ENCODE data around the gene TMEM178A.

Gene TMEM178A

DNA sequence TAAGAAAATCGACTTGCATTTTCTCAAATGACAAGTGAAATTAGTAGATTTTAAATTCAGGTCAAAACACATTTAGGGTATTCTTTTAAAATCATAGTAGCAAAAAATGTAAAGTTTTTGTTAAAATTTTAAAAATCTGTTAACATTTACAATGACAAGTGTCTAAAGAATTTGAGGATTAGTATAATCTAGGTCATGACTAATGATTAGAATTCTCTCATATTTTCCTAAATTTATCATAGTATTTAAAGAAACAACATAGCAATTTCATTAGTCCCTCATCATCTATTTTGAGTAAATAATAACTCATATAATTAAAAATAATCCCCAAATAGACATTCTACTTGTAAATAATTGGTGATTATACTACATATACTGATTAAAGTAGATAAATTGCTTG, 89.7 kb downstream of the TMEM178A start:
- DNase-seq (ENCODE audit: low read depth) = no peak
- TF ChIP-seq, protein P1, sequence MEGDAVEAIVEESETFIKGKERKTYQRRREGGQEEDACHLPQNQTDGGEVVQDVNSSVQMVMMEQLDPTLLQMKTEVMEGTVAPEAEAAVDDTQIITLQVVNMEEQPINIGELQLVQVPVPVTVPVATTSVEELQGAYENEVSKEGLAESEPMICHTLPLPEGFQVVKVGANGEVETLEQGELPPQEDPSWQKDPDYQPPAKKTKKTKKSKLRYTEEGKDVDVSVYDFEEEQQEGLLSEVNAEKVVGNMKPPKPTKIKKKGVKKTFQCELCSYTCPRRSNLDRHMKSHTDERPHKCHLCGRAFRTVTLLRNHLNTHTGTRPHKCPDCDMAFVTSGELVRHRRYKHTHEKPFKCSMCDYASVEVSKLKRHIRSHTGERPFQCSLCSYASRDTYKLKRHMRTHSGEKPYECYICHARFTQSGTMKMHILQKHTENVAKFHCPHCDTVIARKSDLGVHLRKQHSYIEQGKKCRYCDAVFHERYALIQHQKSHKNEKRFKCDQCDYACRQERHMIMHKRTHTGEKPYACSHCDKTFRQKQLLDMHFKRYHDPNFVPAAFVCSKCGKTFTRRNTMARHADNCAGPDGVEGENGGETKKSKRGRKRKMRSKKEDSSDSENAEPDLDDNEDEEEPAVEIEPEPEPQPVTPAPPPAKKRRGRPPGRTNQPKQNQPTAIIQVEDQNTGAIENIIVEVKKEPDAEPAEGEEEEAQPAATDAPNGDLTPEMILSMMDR (conservative IDR thresholded peaks at IDR 0.05; ENCODE audit: control insufficient read depth, insufficient read depth, low read depth, low read length) = no peak
- H3K4me3 ChIP-seq (ENCODE audit: control insufficient read depth, low read depth, low read length) = no peak overlapping the region

DNA sequence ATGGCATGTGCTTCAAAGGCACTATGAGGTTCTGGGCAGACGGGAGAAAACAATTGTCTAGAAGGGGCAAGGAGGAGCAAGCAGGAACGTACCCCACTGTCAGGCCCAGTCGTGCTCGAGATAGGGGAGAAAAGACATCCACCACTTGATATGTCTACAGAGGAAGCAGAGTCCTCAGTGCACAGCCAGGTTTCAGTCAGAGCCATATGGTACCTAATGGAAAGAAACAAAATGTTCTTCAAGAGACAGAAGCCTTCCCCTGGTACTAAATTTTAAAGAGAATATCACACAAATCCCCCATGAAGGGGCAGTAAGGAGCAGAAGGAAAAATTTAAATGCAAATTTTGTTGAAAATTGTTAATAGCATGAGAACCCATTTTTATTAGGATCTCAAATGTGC, 91.4 kb downstream of the TMEM178A start:
- H3K4me3 ChIP-seq (ENCODE audit: control insufficient read depth, low read depth, low read length) = no peak overlapping the region
- DNase-seq (ENCODE audit: low read depth) = no peak
- TF ChIP-seq, protein P1 (conservative IDR thresholded peaks at IDR 0.05; ENCODE audit: control insufficient read depth, insufficient read depth, low read depth, low read length) = no peak

DNA sequence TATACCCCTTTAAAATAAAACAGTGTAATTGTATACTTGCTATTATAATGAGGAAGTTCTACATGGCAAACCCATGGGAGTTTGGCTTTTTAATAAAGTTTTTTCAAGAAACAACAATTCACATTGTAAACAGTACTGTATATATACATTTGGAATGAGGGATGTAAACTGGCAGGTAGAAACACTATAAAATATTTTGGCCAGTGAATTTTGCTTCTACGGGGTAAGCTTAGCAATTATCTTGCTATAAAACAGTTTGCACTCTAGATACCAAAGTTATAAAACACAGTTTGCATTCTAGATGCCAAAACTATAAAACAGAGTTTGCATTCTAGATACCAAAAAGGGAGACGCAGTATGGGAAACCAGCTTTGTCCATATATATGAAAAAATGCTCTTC, 96.7 kb downstream of the TMEM178A start:
- DNase-seq (ENCODE audit: low read depth) = no peak
- TF ChIP-seq, protein P1 (conservative IDR thresholded peaks at IDR 0.05; ENCODE audit: control insufficient read depth, insufficient read depth, low read depth, low read length) = no peak
- no peak overlapping the region for H3K4me3 ChIP-seq (ENCODE audit: control insufficient read depth, low read depth, low read length)

Data from fibroblast of mammary gland (primary cell).